Measurements from ENCODE around the gene CADM4.

DNA sequence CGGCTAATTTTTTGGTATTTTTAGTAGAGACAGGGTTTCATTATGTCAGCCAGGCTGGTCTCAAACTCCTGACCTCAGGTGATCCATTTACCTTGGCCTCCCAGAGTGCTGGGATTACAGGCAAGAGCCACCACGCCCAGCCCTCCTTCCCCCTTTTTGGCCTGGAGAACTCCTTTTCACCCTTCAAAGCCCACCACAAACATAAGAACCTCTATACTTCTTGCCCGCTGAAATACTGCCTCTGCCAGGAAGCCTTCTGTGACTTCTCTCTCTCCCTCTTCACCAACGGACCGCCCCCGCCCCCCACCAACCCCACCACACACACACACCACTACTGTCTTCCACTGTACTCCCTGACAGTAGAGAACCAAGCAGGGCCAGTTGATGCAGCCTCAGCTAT, 22.7 kb downstream of the CADM4 start:
- TF ChIP-seq, protein P1, sequence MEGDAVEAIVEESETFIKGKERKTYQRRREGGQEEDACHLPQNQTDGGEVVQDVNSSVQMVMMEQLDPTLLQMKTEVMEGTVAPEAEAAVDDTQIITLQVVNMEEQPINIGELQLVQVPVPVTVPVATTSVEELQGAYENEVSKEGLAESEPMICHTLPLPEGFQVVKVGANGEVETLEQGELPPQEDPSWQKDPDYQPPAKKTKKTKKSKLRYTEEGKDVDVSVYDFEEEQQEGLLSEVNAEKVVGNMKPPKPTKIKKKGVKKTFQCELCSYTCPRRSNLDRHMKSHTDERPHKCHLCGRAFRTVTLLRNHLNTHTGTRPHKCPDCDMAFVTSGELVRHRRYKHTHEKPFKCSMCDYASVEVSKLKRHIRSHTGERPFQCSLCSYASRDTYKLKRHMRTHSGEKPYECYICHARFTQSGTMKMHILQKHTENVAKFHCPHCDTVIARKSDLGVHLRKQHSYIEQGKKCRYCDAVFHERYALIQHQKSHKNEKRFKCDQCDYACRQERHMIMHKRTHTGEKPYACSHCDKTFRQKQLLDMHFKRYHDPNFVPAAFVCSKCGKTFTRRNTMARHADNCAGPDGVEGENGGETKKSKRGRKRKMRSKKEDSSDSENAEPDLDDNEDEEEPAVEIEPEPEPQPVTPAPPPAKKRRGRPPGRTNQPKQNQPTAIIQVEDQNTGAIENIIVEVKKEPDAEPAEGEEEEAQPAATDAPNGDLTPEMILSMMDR (IDR thresholded peaks at IDR 0.05), result no peak
- TF ChIP-seq POLR2A (IDR thresholded peaks at IDR 0.05) (no peak), EP300 (IDR thresholded peaks at IDR 0.05) (no peak), POLR2AphosphoS5 (IDR thresholded peaks at IDR 0.05) (no peak)
